ENCODE results near the gene KNDC1. TPM values are rescaled to one million over a fixed set of nuclear protein-coding genes. Genes with fewer than 3 reads are reported as not detected.
"Not testable (repeated sequence)": the region's sequence is repeated elsewhere in the genome, so short reads cannot be mapped to it uniquely, and the experiment has no call there.

Gene KNDC1
- total and polyA plus RNA-seq, 10 donors = 0.05 to 3.5 (median 1.0) TPM

- no peak for DNase-seq
These were observed 72.0 kb downstream of the KNDC1 start for GRCh38 chr10:133231946-133232574.

GRCh38 chr10:133234796-133235195 is 74.8 kb downstream of the KNDC1 start:
- not testable (repeated sequence) for DNase-seq

More at GRCh38 chr10:133231946-133232574, 72.0 kb downstream of the KNDC1 start:
- H3K27me3 ChIP-seq (replicated peaks in 1 of 7) = peaks cover 0 to 100% (median 69%) of the 10 kb centered on the region in 7 donors
- no peak for TF ChIP-seq CTCF (IDR thresholded peaks at IDR 0.05 in 8 of 11, conservative IDR thresholded peaks at IDR 0.05 in 3 of 11)
- TF ChIP-seq POLR2A (IDR thresholded peaks at IDR 0.05) = no peak
- TF ChIP-seq POLR2AphosphoS5 (IDR thresholded peaks at IDR 0.05) = no peak
- H3K4me3 ChIP-seq = no peak overlapping the region
- peaks cover 16 to 50% (median 37%) of the 10 kb centered on the region in 6 donors for H3K4me1 ChIP-seq
- 50 to 65% (median 63%) methylated on average over 11 of the region's 11 CpGs for WGBS, 5 donors
- H3K27ac ChIP-seq = no peak overlapping the region
- H3K9me3 ChIP-seq = no peaks in the 10 kb centered on the region
- no peaks in the 10 kb centered on the region for H3K36me3 ChIP-seq
- intact Hi-C loops (cut with DNase I; ENCODE audit: low total_unique reads) = no loop called here

GRCh38 chr10:133235265-133235855 is 75.3 kb downstream of the KNDC1 start:
- no peak for DNase-seq
- peak overlapping the region in 3 of 8 donors; percentile 63 to 77 (median 68) for H3K27ac ChIP-seq

More at GRCh38 chr10:133234796-133235195, 74.8 kb downstream of the KNDC1 start:
- Histone ChIP-seq H3K4me3 (peak overlapping the region in 1 of 8 donors; percentile 64), H3K27ac (peak overlapping the region in 2 of 8 donors; percentile 68 to 77), H3K27me3 (replicated peaks in 1 of 7) (peaks cover 2 to 100% (median 78%) of the 10 kb centered on the region in 7 donors), H3K4me1 (peaks cover 18 to 60% (median 42%) of the 10 kb centered on the region in 6 donors)
- H3K9me3 ChIP-seq; intact Hi-C loops (cut with DNase I; ENCODE audit: low total_unique reads); H3K36me3 ChIP-seq: not testable (repeated sequence)
- 31 to 41% (median 38%) methylated on average over 6 to 10 of the region's 10 CpGs for WGBS, 5 donors

GRCh38 chr10:133235932-133236331 is 75.9 kb downstream of the KNDC1 start:
- Histone ChIP-seq H3K27ac (peak overlapping the region in 3 of 8 donors; percentile 63 to 77 (median 68)), H3K9me3 (no peaks in the 10 kb centered on the region), H3K36me3 (no peaks in the 10 kb centered on the region), H3K27me3 (replicated peaks in 1 of 7) (peaks cover 2 to 100% (median 70%) of the 10 kb centered on the region in 7 donors), H3K4me1 (peaks cover 17 to 60% (median 38%) of the 10 kb centered on the region in 6 donors), H3K4me3 (peak overlapping the region in 7 of 8 donors; percentile 5 to 64 (median 31))
- intact Hi-C loops (cut with DNase I; ENCODE audit: low total_unique reads) = no loop called here
- WGBS, 5 donors = 1 to 5% (median 2%) methylated on average over 15 to 18 of the region's 18 CpGs
- no peak for DNase-seq
- TF ChIP-seq CTCF (IDR thresholded peaks at IDR 0.05 in 8 of 11, conservative IDR thresholded peaks at IDR 0.05 in 3 of 11) (no peak), POLR2A (IDR thresholded peaks at IDR 0.05) (no peak), POLR2AphosphoS5 (IDR thresholded peaks at IDR 0.05) (no peak)

More at GRCh38 chr10:133235265-133235855, 75.3 kb downstream of the KNDC1 start:
- TF ChIP-seq CTCF (IDR thresholded peaks at IDR 0.05 in 8 of 11, conservative IDR thresholded peaks at IDR 0.05 in 3 of 11) (no peak), POLR2AphosphoS5 (IDR thresholded peaks at IDR 0.05) (peak in 1 of 3 donors; percentile 48)
- Histone ChIP-seq H3K4me1 (peaks cover 16 to 60% (median 38%) of the 10 kb centered on the region in 6 donors), H3K27me3 (replicated peaks in 1 of 7) (peaks cover 2 to 100% (median 76%) of the 10 kb centered on the region in 7 donors), H3K9me3 (no peaks in the 10 kb centered on the region), H3K36me3 (no peaks in the 10 kb centered on the region), H3K4me3 (peak overlapping the region in 6 of 8 donors; percentile 5 to 64 (median 33))
- WGBS, 5 donors = 3 to 13% (median 4%) methylated on average over 28 to 48 of the region's 48 CpGs
- intact Hi-C loops (cut with DNase I; ENCODE audit: low total_unique reads) = no loop called here
